H9 (cell line): ENCODE measurements around the gene SGMS2. TPM values are rescaled to one million over a fixed set of nuclear protein-coding genes. Genes with fewer than 3 reads are reported as not detected.

Experiments
- DNase-seq: peaks from one replicate; pipeline ENCODE4 v3.0.0-alpha.2; 2017
- H2AFZ ChIP-seq: one replicate; pipeline ENCODE4 v1.6.1; 2013; ENCODE audit warnings: mild to moderate bottlenecking, low read length, control low read depth, moderate library complexity
- H2AK5ac ChIP-seq: 2 replicates; pipeline ENCODE4 v1.6.1; 2013; ENCODE audit warnings: low read length, control low read depth, mixed read lengths; ENCODE audit not compliant: insufficient read length
- H2BK120ac ChIP-seq: one replicate; pipeline ENCODE4 v1.6.1; 2013; ENCODE audit warnings: low read depth, mild to moderate bottlenecking, low read length, control low read depth, inconsistent platforms; ENCODE audit not compliant: poor library complexity, severe bottlenecking
- H2BK12ac ChIP-seq: 2 replicates; pipeline ENCODE4 v1.6.1; 2013; ENCODE audit warnings: low read length, control low read depth, mixed read lengths, low read depth; ENCODE audit not compliant: insufficient read length
- H2BK15ac ChIP-seq: 2 replicates; pipeline ENCODE4 v1.6.1; 2013; ENCODE audit warnings: low read depth, low read length, control low read depth
- H2BK20ac ChIP-seq: one replicate; pipeline ENCODE4 v1.6.1; 2013; ENCODE audit warnings: low read depth, mild to moderate bottlenecking, low read length, control low read depth, inconsistent platforms; ENCODE audit not compliant: poor library complexity, severe bottlenecking
- H2BK5ac ChIP-seq: 2 replicates; pipeline ENCODE4 v1.6.1; 2013; ENCODE audit warnings: low read length, control low read depth, mixed read lengths; ENCODE audit not compliant: insufficient read length
- H3K14ac ChIP-seq: 2 replicates; pipeline ENCODE4 v1.6.1; 2013; ENCODE audit warnings: low read length, control low read depth; ENCODE audit not compliant: insufficient read depth
- H3K18ac ChIP-seq: 2 replicates; pipeline ENCODE4 v1.6.1; 2013; ENCODE audit warnings: low read depth, mild to moderate bottlenecking, mixed read lengths, low read length, control low read depth; ENCODE audit not compliant: insufficient read length
- H3K23ac ChIP-seq: 2 replicates; pipeline ENCODE4 v1.6.1; 2013; ENCODE audit warnings: low read length, control low read depth, mixed read lengths, low read depth; ENCODE audit not compliant: insufficient read length
- H3K23me2 ChIP-seq: 2 replicates; pipeline ENCODE4 v1.6.1; 2013; ENCODE audit warnings: low read depth, mild to moderate bottlenecking, mixed read lengths, low read length, control low read depth; ENCODE audit not compliant: insufficient read length, poor library complexity, severe bottlenecking
- H3K27ac ChIP-seq: 2 replicates; pipeline ENCODE4 v1.5.1; 2013; ENCODE audit warnings: low read length, control low read depth, mixed read lengths, low read depth; ENCODE audit not compliant: insufficient read length
- H3K27me3 ChIP-seq: 2 replicates; pipeline ENCODE4 v1.6.1; 2013; ENCODE audit warnings: low read length, control low read depth, inconsistent platforms; ENCODE audit not compliant: insufficient read depth
- H3K4ac ChIP-seq: 2 replicates; pipeline ENCODE4 v1.6.1; 2013; ENCODE audit warnings: low read depth, mild to moderate bottlenecking, control low read depth, inconsistent platforms, low read length, moderate library complexity
- H3K4me1 ChIP-seq: 2 replicates; pipeline ENCODE4 v1.6.1; 2013; ENCODE audit warnings: low read length, control low read depth, inconsistent platforms; ENCODE audit not compliant: insufficient read depth
- H3K4me2 ChIP-seq: 2 replicates; pipeline ENCODE4 v1.6.1; 2013; ENCODE audit warnings: low read length, control low read depth, mixed read lengths; ENCODE audit not compliant: insufficient read length, insufficient read depth
- H3K56ac ChIP-seq: 2 replicates; pipeline ENCODE4 v1.6.1; 2013; ENCODE audit warnings: low read depth, mild to moderate bottlenecking, mixed read lengths, low read length, control low read depth; ENCODE audit not compliant: insufficient read length
- H3K79me1 ChIP-seq: 2 replicates; pipeline ENCODE4 v1.6.1; 2013; ENCODE audit warnings: low read depth, mild to moderate bottlenecking, moderate library complexity, low read length, control low read depth, inconsistent platforms; ENCODE audit not compliant: insufficient read depth, poor library complexity, severe bottlenecking
- H3K79me2 ChIP-seq: 2 replicates; pipeline ENCODE4 v1.6.1; 2013; ENCODE audit warnings: low read length, control low read depth, inconsistent platforms; ENCODE audit not compliant: insufficient read depth
- H3K9ac ChIP-seq: 2 replicates; pipeline ENCODE4 v1.6.1; 2013; ENCODE audit warnings: low read length, control low read depth, mixed read lengths; ENCODE audit not compliant: insufficient read length; ENCODE audit errors: extremely low read depth
- H3K9me3 ChIP-seq: one replicate; pipeline ENCODE4 v1.6.1; 2013; ENCODE audit warnings: low read depth, low read length, inconsistent platforms; ENCODE audit not compliant: control insufficient read depth
- H3T11ph ChIP-seq: one replicate; pipeline ENCODE4 v1.6.1; 2013; ENCODE audit warnings: mild to moderate bottlenecking, low read length, control low read depth, inconsistent platforms
- H4K20me1 ChIP-seq: one replicate; pipeline ENCODE4 v1.6.1; 2013; ENCODE audit not compliant: control insufficient read depth, insufficient read length, insufficient read depth
- H4K5ac ChIP-seq: 2 replicates; pipeline ENCODE4 v1.6.1; 2013; ENCODE audit warnings: low read depth, mild to moderate bottlenecking, mixed read lengths, low read length, control low read depth; ENCODE audit not compliant: insufficient read length
- H4K8ac ChIP-seq: replicated peaks from 2 replicates; pipeline ENCODE4 v1.6.1; 2013; ENCODE audit warnings: low read length, control low read depth, mixed read lengths, low read depth; ENCODE audit not compliant: insufficient read length
- H4K91ac ChIP-seq: 2 replicates; pipeline ENCODE4 v1.6.1; 2013; ENCODE audit warnings: low read depth, mild to moderate bottlenecking, moderate library complexity, mixed read lengths, low read length, control low read depth; ENCODE audit not compliant: insufficient read length
- H3K27ac Mint-ChIP-seq, 3 experiments: 2 replicates in 2 of 3; 3 replicates in 1 of 3; pipeline ENCODE4 v1.8.0; 2020 to 2021; ENCODE audit warnings: mixed read lengths in 3 of 3, mild to moderate bottlenecking in 1 of 3, moderate library complexity in 1 of 3
- H3K27me3 Mint-ChIP-seq: 2 replicates; pipeline ENCODE4 v1.8.0; 2021; ENCODE audit warnings: low read depth, mild to moderate bottlenecking, moderate library complexity, mixed read lengths
- H3K36me3 Mint-ChIP-seq, 3 experiments: 2 replicates in 2 of 3; 3 replicates in 1 of 3; pipeline ENCODE4 v1.8.0; 2020 to 2021; ENCODE audit warnings: low read depth in 3 of 3, mixed read lengths in 3 of 3; ENCODE audit not compliant: insufficient read depth in 1 of 3
- H3K4me1 Mint-ChIP-seq, 2 experiments: 2 replicates each; pipeline ENCODE4 v1.8.0; 2020; ENCODE audit warnings: mixed read lengths in 2 of 2
- H3K4me3 Mint-ChIP-seq, 2 experiments: 2 replicates in 1 of 2; 3 replicates in 1 of 2; pipeline ENCODE4 v1.8.0; 2020 to 2021; ENCODE audit warnings: mild to moderate bottlenecking in 2 of 2, mixed read lengths in 2 of 2, moderate library complexity in 1 of 2
- H3K9me3 Mint-ChIP-seq, 2 experiments: 2 replicates in 1 of 2; 3 replicates in 1 of 2; pipeline ENCODE4 v1.8.0; 2020; ENCODE audit warnings: mild to moderate bottlenecking in 2 of 2, mixed read lengths in 2 of 2, moderate library complexity in 1 of 2
- CTCF ChIP-seq: fragments of 200-600 bp; sonication (generic); conservative IDR thresholded peaks from 3 replicates; pipeline ENCODE4 v1.8.0; 2021; ENCODE audit warnings: antibody characterized with exemption, mild to moderate bottlenecking
- total RNA-seq: library from RNA; stranded (reverse); gene quantifications from 2 replicates; pipeline ENCODE4 v1.2.1, GENCODE V29; 2021

Gene SGMS2
- total RNA-seq, 1 experiment from 2014 or later, result 9.7 TPM

GRCh38 chr4:107916623-107917022 is 91.9 kb downstream of the SGMS2 start:
- H3K14ac ChIP-seq, result no peak overlapping the region
- no peak overlapping the region for H3K4ac ChIP-seq
- H2AFZ ChIP-seq, result no peak overlapping the region
- no peak overlapping the region for H4K91ac ChIP-seq
- H3K27ac ChIP-seq, result no peak overlapping the region
- no peak overlapping the region for H2BK15ac ChIP-seq
- no peak for TF ChIP-seq CTCF
- Mint-ChIP-seq H3K36me3 (peaks cover 2 to 16% (median 7%) of the 10 kb centered on the region in 3 experiments; a peak in 6 of 7 replicates), H3K4me1 (peaks cover 3 to 14% of the 10 kb centered on the region in 2 experiments), H3K9me3 (peaks cover 6 to 19% of the 10 kb centered on the region in 2 experiments), H3K27ac (no peak overlapping the region), H3K27me3 (no peaks in the 10 kb centered on the region; the same call in 1 of the 2 replicates), H3K4me3 (no peak overlapping the region)
- H3K23ac ChIP-seq, result no peak overlapping the region
- H2BK120ac ChIP-seq, result no peak overlapping the region
- no peaks in the 10 kb centered on the region for H3K9me3 ChIP-seq
- no peak for DNase-seq
- no peaks in the 10 kb centered on the region for H3K79me2 ChIP-seq
- H4K5ac ChIP-seq, result no peak overlapping the region
- no peaks in the 10 kb centered on the region for H3K23me2 ChIP-seq
- no peak overlapping the region for H2BK20ac ChIP-seq
- H3K27me3 ChIP-seq, result no peaks in the 10 kb centered on the region
- H2BK5ac ChIP-seq, result no peak overlapping the region
- H3K4me1 ChIP-seq, result no peaks in the 10 kb centered on the region
- no peak overlapping the region for H3K18ac ChIP-seq
- H3K56ac ChIP-seq, result no peak overlapping the region
- no peak overlapping the region for H3K9ac ChIP-seq
- no peak overlapping the region for H4K8ac ChIP-seq
- H3K4me2 ChIP-seq, result no peak overlapping the region
- no peak overlapping the region for H2BK12ac ChIP-seq
- no peak overlapping the region for H2AK5ac ChIP-seq
- no peaks in the 10 kb centered on the region for H4K20me1 ChIP-seq
- no peak overlapping the region for H3T11ph ChIP-seq
- no peaks in the 10 kb centered on the region for H3K79me1 ChIP-seq
